NCI-H1436 (cell line): ENCODE measurements around the gene SLC25A21.
"Not testable (repeated sequence)": the region's sequence is repeated elsewhere in the genome, so short reads cannot be mapped to it uniquely, and the experiment has no call there.

Experiments used
- DNase-seq: peaks from one replicate; lab custom pipeline; 2025; lab: John Stamatoyannopoulos, UW

SLC25A21 gene

GRCh38 chr14:36702474-36702873 lies 469.9 kb downstream of the SLC25A21 start:
- DNase-seq: no peak

GRCh38 chr14:36701132-36701531 lies 471.3 kb downstream of the SLC25A21 start:
- no peak for DNase-seq

GRCh38 chr14:36700651-36701050 lies 471.8 kb downstream of the SLC25A21 start:
- DNase-seq: no peak

GRCh38 chr14:36699420-36699819 lies 473.0 kb downstream of the SLC25A21 start:
- DNase-seq: not testable (repeated sequence)

- no peak for DNase-seq
Measured at GRCh38 chr14:36690311-36691040, 481.9 kb downstream of the SLC25A21 start.

- DNase-seq: no peak
Measured at GRCh38 chr14:36684946-36685345, 487.5 kb downstream of the SLC25A21 start.

GRCh38 chr14:36683083-36683724 lies 489.2 kb downstream of the SLC25A21 start:
- DNase-seq: no peak

GRCh38 chr14:36682338-36682737 lies 490.1 kb downstream of the SLC25A21 start:
- no peak for DNase-seq

- DNase-seq: no peak
Measured at GRCh38 chr14:36676236-36676635, 496.2 kb downstream of the SLC25A21 start.

GRCh38 chr14:36675581-36675980 lies 496.8 kb downstream of the SLC25A21 start:
- DNase-seq: no peak

GRCh38 chr14:36674659-36675058 lies 497.7 kb downstream of the SLC25A21 start:
- DNase-seq: no peak

- peak; percentile 50 for DNase-seq
Measured at GRCh38 chr14:36672095-36672494, 500.3 kb downstream of the SLC25A21 start.

GRCh38 chr14:36671149-36671548 lies 501.3 kb downstream of the SLC25A21 start:
- DNase-seq: no peak

- no peak for DNase-seq
Measured at GRCh38 chr14:36667679-36668078, 504.7 kb downstream of the SLC25A21 start.

GRCh38 chr14:36666416-36667206 lies 505.8 kb downstream of the SLC25A21 start:
- no peak for DNase-seq

GRCh38 chr14:36665887-36666415 lies 506.5 kb downstream of the SLC25A21 start:
- no peak for DNase-seq

- DNase-seq: no peak
Measured at GRCh38 chr14:36664322-36665193, 507.8 kb downstream of the SLC25A21 start.

GRCh38 chr14:36663404-36664321 lies 508.7 kb downstream of the SLC25A21 start:
- DNase-seq: no peak

- DNase-seq: no peak
Measured at GRCh38 chr14:36662543-36663403, 509.6 kb downstream of the SLC25A21 start.

- no peak for DNase-seq
Measured at GRCh38 chr14:36662258-36662542, 510.2 kb downstream of the SLC25A21 start.
